CD4-positive, alpha-beta T cell treated with Interleukin-15 for 4 hours (primary cell): ENCODE measurements around the gene LEF1.

Source experiments
- DNase-seq: peaks from one replicate; pipeline ENCODE4 v3.0.0-alpha.2; 2020; ENCODE audit warnings: low spot score

The LEF1 gene

DNA sequence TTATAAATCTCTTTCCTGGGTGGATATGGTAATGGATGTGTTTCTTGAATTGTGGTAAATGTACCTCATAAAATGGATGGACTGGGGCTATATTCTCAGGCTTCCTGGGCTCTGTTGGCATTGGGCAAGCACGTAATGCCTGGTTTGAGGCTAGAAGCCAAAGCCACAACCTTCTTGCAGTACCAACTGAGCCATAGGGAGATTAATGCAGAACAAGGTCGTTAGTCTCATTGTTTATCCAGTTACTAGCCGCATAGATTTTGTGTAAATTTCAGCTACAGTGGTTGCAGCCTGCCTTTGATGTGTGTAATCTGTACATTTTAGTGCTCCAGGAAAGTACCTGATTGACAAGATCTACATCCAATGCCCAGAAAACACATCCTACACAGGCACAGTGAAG, 7.2 kb upstream of the LEF1 start:
- DNase-seq, result no peak

DNA sequence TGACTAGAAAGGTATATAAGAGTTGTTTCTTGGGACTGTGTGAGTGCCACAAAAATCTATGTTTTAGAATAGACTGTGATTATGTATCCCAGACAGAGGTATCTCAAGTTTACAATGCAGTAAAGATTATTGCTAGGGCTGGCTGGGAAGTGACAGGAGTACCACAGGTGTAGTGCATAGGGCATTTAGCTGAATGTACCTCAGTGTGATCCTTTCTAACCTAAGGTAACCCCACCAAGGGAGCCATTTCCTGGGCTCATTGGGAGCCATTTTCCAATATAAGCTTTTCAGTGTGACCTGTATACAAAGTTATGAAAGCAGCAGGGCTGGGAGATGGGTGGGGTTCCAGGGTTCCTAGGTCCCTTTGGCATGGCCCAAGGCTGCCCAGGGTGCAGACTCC, 6.1 kb upstream of the LEF1 start:
- DNase-seq, result no peak

DNA sequence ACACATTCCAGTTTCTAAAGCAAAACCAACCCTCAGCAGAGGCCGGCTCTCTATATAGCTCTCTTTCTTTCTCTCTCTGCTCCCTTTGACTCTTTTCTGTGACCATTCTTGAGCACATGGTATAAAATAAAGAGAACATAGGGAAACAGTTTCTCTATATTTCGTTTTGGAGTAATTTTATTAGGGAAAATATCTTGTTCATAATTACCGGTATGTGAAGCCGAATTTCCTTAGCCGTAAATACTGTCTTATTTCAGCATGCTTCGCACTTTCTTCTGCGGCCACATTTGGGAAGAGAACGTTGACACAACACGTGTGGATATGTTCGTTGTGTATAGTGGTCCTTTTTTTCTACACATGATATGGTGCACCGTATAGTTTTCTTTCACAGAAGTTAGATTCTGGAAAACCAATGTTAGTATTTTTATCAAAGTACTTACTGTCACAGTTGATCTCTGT, 4.9 kb upstream of the LEF1 start:
- no peak for DNase-seq

DNA sequence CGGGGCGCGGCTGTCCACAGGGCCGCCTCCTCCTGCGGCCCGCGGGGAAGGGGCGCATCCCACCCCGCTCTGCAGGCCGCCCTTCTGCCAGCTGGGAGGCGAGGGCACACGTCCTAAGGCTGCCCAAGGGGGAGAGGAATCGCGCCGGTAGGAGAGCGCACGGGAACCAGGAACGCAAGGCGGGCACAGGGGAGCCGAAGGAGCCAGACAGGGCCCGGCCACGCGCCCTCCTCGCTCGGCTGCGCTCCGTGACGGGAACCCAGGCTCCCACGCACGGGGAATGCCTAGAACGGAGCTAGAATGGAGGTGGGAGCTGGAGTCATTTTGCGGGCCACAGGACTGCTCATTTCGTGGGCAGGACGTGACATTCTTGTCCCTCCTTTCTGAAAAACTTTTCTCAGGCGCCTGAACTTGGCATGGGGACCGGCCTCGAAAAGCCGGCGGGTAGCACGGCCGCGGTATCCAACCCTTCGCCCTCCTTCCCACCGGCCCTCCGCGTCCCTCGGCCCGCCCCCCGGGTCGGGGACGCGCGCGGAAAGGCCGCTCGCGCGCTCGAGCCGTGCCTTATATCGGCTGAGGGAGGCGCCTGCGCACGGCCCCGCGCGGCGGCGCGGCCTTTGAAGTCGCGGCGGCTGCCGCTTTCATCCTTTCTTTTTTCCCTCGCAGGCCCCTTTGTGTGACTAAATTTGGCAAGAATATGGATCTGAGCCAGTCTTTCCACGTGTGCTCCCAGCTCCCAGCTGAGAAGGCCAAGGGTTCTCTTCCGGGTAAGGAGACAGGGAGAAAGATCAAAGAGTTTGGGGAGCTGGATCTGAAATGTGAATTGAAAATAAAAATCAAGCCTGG, 4.2 kb upstream of the LEF1 start:
- DNase-seq, result peak; percentile 57

DNA sequence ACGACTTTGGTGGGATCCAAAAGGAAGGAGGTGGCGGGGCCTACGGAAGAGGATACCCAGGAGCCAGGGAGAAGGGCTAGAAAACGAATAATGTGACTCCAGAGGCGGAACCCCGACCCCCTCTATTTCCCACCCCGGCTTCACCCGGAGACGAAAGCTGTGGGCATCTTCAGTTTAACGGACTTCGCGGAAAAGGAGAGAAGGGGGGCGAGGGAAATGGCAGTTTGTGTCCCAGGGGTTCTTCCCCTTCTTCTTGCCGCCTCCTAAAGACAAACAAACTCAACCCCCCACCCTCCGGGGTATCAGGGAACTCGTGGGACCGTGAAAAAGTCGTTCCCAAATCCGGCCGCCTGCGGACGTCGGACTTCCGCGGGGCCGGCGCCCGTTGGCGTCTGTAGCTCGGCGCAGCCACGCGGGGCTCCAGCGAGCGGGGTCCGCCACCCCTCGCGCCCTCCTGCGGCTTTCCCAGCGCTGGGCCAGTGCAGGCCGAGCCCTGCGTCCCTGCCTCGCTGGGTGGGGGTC, 3.6 kb upstream of the LEF1 start:
- DNase-seq, result no peak

DNA sequence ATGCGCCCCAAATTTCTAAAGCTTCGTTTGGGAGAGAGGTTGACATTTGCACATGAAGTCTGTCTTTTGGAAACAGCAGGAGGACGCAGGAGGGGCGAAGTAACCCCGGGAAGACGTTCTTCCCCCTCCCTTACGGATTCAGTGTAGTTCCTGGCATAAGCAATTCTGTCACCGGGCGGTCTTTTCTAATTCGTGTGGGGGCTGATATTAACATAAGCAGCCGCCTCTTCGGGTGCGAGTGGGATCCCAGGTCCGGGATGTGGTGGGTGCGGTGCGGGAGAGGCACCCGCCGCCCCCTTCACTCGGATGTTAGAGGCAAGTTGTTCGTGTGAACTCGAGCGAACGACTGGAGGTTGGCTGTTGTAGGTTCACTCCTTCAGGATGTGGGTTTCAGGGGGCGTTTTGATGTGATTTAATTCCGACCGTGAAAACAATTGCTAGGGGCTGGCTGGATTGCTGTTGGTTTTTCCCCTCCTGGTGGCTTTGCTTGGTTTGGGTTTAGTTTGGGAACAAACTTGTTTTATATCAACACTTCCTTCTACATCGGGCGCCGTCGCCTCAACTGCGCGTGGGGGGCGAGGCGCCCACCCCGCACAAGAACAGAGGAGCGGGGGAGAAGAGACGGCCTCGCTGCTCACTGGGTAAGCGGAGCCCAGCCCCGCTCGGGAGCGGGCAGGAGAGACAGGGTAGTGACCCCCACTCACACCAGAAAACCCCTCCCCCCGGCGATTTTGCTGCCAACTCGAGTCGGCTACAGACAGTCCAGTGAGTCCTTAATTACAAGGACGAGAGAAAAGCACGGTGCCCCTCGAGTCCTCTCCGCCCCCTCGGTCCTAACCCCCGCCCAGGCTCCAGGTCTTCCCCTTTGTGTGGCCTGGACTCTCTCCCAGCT, 2.9 kb upstream of the LEF1 start:
- DNase-seq, result peak; percentile 42

DNA sequence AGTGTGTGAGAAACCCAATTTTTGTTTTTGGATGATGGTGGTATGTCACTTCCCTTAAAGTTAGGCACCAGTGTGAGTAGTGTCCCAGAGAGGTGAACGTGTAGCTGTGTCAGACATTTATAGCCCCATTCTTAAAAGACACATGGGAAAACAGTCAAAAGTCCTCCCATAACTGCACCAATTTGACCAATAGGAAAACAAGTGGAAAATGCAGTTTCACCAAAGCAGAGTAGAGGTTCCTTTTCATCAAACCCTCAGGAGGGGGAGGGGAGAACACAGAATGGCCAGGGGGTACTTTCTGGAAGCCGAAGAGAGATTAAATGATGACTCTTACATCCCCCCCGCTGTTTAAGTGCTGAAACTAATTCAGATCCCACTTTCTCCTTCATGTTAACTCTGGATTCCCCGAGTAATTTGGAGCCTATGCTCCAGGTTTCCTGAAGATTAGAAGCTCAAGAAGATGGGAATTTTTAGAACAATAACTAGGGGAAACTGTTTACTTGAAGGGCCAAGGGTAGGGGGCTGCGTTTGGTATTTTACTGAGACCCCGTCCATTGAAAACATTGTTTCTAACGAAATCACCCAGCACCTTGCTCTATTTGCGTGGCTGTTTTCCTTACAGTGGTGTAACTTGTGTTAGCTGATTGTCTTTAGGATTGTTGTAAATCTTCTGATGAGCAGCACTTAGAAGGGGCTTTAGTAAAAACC, 2.1 kb upstream of the LEF1 start:
- DNase-seq, result no peak

DNA sequence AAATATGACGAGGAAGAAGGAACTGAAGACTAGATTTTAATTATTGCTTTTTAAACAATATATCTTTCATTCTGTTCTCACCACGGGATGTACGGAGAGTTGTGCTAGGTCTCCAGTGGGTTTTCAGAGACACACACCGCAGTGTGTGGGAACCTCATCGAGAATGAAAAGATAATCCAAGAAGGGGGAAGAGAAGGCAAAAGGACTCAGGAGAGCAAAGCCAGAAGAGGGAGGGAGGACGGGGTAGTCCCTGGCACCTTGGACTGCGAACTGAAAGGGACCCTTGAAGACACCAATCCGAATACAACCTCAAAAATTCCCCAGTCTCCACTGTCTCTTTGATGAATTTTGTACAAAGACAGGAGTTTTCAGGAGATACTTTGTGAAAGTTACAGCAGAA, 932 bp upstream of the LEF1 start:
- DNase-seq, result no peak

DNA sequence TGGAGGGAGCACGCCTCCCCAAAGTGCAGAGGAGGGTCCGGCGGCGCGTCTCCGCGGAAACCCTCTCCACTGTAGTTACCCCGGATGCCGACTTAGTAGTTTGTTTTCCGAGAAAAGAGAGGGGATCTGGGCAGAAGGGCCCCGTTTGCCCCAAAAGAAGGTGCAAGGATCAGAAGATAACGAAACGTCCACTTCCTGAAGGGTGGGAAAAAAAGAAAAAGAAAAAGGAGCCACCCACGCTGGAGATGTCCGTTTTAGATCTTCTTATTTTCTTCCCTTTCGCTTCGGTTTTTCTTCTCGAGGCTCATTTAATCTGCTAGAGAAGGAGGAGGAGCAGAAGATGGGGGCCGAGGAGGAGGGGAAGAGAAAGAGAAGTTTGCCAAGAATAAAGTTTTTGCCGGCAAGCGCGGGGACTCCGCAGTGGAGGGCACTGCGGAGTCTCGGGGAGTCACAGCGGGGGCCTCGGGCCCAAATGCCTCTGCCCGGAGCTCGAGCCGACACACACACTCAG, 517 bp downstream of the LEF1 start:
- DNase-seq, result no peak

DNA sequence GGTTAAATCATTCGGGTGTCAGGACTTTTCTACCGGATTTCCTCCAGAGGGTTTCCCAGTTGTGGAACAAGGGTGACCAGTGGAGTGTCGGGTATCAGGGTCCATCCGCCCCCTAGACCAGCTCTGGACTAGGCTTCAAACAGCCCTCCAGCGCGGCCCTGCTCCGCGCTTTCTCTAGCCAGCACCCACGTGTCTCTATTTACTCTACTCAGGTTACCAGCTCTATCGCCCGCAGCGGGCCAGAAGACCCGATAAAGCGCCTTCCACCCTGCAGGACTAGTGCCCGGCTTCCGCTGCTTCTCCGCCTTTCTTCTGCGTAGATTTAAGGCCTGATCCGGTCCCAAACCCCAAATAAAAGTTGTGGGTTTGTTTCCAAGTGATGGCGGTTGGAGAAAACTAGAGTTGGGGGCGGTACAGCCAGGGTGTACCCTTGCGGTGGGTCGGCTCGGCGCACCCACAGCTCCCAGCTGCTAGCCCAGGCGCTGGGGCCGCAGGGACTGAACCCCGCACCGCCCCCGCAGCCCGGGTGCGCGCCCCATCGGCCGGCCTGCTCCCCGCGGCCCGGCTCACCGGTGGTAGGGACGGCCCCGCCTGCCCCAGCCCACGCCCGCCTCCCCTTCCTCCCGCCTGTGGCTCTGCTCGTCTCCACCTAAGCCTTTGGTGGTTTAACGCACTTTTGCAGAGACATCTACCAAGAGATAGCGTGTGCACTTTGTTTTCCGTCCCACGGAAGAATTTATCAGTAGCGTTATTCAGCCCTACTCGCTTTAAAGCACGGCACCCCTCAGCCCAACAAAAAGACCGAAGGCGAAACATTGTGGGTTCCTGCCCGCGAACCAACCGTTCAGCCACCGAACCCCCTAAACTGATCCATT, 2.1 kb downstream of the LEF1 start:
- DNase-seq, result peak; percentile 52

DNA sequence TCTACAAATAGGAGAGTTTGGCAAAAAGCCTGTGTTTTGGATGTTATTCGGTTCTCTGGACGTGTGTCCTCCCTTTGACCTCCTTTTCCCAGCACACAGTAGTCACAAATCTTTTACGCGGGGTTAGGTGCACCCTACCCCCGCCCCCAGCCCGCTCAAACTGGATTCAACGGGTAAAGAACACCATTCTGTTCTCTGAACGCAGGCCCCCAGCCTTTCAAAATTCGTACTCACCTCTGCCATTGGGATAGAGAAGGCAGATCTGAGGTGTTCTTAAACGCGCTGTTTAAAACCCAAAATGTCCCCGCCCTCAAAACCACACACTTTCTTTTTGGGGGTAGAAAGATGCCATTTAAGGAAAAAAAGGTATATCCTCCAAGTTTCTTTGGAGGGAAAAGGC, 2.7 kb downstream of the LEF1 start:
- peak; percentile 50 for DNase-seq

DNA sequence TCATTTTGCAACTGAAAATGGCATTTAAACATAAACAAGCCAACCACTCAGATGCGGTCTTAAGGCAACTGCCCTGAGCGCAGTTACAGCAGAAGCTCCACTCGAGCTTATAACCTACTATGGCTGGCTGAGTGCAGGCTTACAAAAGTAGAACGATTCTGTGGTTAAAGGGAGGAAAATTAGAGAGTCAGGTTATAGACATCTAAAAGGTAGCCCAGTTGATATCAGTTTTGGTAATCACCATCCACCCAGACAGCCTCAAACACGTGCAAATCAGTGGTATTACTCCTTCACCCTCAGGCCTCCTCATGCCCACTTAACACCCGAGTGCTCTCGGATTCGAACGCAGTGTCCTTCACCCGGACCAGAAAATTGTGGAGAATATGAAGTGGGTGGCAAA, 3.1 kb downstream of the LEF1 start:
- DNase-seq, result peak; percentile 30

DNA sequence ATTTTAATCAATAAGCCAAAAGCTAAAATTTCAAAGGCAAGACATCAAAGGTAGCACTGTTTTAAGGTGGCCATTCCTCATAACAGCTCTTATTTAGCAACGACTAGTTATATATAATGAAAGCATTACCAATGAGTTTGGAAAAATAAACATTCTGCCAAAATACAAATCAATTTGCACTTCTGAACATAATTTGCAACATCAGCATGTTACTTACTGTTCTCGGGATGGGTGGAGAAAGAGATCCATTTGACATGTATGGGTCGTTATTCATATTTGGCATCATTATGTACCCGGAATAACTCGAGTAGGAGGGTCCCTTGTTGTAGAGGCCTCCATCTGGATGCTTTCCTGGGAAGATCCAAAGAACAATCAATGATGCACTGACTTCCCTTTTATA, 5.4 kb downstream of the LEF1 start:
- DNase-seq, result no peak

DNA sequence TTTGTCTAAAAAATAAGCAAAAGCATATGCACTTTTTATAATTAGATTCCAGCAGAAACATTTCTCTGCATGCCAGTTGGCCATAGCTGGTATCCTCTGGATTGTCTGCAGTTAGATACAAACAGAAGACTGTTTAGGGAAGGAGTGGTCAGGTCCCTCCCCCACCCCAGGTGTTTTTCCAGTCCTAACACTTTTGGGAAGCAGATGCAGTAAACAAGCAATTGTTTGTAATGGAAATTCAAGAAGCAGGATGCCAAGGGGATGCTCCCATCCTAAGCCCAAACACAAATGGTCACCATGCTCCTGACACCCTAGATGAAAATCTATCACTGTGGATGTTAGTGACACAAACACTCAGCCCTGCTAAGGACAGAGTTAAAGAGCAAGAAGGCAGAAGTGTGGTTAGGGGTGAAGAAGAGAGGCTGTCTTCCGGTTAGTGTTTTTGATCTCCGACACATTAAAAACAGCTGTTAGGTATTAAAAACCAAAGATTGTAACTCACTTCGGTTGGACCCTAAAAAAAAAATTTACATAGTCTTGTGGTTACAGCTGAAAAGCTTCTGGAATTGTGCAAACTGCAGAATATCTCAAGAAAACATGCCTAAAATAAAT, 7.9 kb downstream of the LEF1 start:
- peak; percentile 33 for DNase-seq

DNA sequence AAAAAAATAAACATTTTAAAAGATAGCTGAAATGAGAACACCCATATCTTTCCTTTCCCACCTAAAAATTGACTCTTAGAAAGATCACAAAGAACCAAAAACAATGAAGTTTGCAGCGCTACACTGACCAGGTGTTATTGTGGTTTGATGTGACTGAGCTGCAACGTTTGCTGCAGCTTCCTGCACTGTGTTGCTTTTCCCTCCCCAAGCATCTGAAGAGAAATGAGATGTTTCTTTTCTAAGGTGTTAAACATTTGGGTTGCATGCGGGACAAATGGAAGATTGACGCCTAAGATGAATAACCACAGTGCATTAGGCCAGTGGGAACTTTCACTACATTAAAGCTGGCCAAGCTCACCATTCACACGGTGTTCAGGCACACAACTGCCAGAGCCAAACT, 8.9 kb downstream of the LEF1 start:
- no peak for DNase-seq

DNA sequence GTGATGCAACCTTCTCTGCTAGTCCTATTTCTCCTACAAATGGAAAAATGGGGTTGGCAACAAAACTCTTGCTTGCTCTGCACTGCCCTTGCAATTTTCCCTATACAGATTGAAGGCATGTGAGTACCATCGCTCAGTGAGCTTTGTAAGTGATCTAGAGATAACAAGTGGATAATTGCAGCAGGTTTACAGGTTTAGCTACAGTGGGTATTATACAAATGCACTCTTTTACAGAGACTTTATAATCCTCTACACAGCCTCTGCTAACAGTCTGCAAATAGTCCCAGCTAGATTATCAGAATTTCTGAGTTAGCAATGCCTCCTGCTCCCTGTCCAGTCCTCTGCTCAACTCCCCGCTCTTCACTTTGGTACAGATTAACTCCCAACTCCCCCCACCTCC, 11.1 kb downstream of the LEF1 start:
- no peak for DNase-seq

DNA sequence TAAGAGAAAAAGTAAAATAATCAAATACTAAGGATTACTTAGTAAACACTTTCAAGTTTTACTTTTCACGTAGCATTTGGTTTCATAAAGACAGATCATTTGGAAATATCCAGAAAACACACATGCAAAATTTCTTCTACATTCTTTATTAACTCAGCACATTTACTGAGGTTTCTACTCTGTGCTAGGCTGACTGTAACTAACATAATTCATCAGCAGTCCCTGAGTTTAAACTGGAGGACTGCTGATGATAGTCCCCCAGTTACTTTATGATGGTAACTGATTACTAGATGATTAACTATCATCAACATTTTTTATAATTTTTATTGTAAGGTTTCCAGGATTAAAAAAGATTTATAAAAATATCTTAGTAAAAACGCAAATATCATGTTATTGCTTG, 12.3 kb downstream of the LEF1 start:
- no peak for DNase-seq

DNA sequence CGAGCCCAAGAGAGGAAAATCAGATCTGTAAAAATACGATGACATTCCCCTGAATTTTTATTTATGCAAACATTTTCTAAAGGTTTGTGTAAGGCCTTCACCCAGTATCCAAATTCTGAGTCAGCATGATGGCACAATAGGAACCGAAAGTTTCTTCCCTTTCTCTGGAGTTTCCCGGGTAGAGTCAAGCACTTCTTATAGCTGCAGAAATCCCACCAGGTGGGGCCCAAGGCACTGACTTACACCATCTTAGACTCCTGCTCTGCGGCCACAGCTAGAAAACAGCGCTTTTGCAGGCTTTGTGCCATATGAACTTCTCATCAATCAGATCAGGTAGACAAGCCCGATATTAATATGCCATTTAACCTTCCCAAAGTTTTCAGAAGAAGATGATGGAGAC, 13.4 kb downstream of the LEF1 start:
- no peak for DNase-seq

DNA sequence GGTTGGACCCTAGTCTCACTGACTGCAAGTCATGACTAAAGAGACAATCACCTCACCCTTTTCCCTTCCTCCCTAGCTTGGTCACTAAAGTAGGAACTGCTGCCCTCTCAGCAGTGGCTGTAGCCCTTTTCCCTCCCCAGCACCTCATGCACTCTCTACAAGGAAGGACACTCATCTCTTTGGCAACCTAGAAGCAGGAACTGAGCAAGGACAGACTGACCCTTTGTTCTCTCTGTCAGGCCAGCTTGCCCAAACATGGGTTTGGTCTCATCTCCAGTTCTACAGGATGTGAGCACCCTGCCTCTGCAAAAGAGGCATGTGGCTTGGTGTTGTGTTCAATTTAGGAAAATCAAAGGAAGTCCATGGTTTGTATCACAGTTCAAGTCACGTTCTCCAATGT, 15.8 kb downstream of the LEF1 start:
- DNase-seq, result no peak

DNA sequence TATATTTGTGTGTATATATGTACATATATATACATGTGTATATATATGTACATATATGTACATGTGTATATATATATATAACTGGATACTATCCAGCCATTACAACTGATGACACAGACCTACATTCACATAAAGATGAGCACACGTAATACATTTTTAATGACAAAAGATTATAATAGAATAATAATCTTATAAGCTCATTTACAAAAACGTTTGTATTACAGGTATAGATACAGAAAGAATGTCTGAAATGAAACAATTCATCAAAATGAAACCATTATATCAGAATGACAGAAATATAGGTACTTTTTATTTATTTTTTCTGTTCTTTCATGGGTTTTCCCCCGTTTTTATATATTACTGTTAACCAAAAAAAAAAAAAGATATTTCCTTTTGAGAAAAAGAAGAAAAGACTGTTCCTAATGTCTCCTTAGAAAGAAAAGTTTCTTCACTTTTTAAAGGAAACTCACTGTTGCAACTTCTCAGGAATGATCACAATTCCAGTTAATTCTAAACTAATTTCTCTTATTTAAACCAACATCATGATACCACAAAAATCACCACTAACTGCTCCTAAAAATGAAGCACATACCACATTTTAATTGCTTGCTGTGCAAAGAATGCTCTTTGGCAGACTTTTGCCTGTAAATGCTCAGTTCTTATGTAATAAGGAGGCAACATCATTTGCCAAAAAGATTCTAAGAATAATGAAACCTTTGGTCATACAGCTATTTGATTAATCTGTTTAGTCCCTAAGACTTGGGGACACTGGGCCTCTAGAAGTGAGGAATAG, 18.9 kb downstream of the LEF1 start:
- no peak for DNase-seq
